Jurkat, Clone E6-1 (cell line): ENCODE data around the gene E2F6.
"Not testable (repeated sequence)": the region's sequence is repeated elsewhere in the genome, so short reads cannot be mapped to it uniquely, and the experiment has no call there.

Experiments
- DNase-seq: peaks from one replicate; pipeline ENCODE4 v3.0.0-alpha.2; 2011; ENCODE audit warnings: low read depth, low spot score
- H3K4me3 ChIP-seq: 2 replicates; pipeline ENCODE4 v1.5.1; 2011; ENCODE audit warnings: mild to moderate bottlenecking, low read length, control low read depth, moderate library complexity

The E2F6 gene

GRCh38 chr2:11421863-11422490, 44.0 kb downstream of the E2F6 start:
- no peak overlapping the region for H3K4me3 ChIP-seq
- DNase-seq: no peak

- DNase-seq: no peak
- H3K4me3 ChIP-seq: no peak overlapping the region
These were observed 45.3 kb downstream of the E2F6 start for GRCh38 chr2:11420671-11421070.

- DNase-seq: no peak
- H3K4me3 ChIP-seq: no peak overlapping the region
These were observed 45.8 kb downstream of the E2F6 start for GRCh38 chr2:11420190-11420589.

- no peak for DNase-seq
- no peak overlapping the region for H3K4me3 ChIP-seq
These were observed 46.2 kb downstream of the E2F6 start for GRCh38 chr2:11419781-11420180.

- DNase-seq: peak; percentile 20
- H3K4me3 ChIP-seq: no peak overlapping the region
These were observed 47.9 kb downstream of the E2F6 start for GRCh38 chr2:11417946-11418585.

- DNase-seq: no peak
- no peak overlapping the region for H3K4me3 ChIP-seq
These were observed 49.0 kb downstream of the E2F6 start for GRCh38 chr2:11416931-11417330.

GRCh38 chr2:11416186-11416585, 49.8 kb downstream of the E2F6 start:
- DNase-seq: no peak
- H3K4me3 ChIP-seq: no peak overlapping the region

- no peak for DNase-seq
- H3K4me3 ChIP-seq: no peak overlapping the region
These were observed 51.4 kb downstream of the E2F6 start for GRCh38 chr2:11414372-11415124.

- H3K4me3 ChIP-seq: no peak overlapping the region
- DNase-seq: no peak
These were observed 53.5 kb downstream of the E2F6 start for GRCh38 chr2:11412449-11412810.

GRCh38 chr2:11411768-11412448, 54.1 kb downstream of the E2F6 start:
- no peak overlapping the region for H3K4me3 ChIP-seq
- no peak for DNase-seq

- DNase-seq: no peak
- no peak overlapping the region for H3K4me3 ChIP-seq
These were observed 54.7 kb downstream of the E2F6 start for GRCh38 chr2:11411244-11411643.

- H3K4me3 ChIP-seq: no peak overlapping the region
- no peak for DNase-seq
These were observed 55.9 kb downstream of the E2F6 start for GRCh38 chr2:11410101-11410500.

GRCh38 chr2:11409572-11409959, 56.4 kb downstream of the E2F6 start:
- H3K4me3 ChIP-seq: no peak overlapping the region

GRCh38 chr2:11408959-11409571, 56.9 kb downstream of the E2F6 start:
- no peak overlapping the region for H3K4me3 ChIP-seq
- DNase-seq: no peak

More at GRCh38 chr2:11409572-11409959, 56.4 kb downstream of the E2F6 start:
- DNase-seq: no peak

GRCh38 chr2:11407413-11407812, 58.5 kb downstream of the E2F6 start:
- no peak overlapping the region for H3K4me3 ChIP-seq
- DNase-seq: no peak

GRCh38 chr2:11406958-11407381, 59.0 kb downstream of the E2F6 start:
- H3K4me3 ChIP-seq: no peak overlapping the region
- peak; percentile 4 for DNase-seq

GRCh38 chr2:11406267-11406957, 59.5 kb downstream of the E2F6 start:
- DNase-seq: no peak
- no peak overlapping the region for H3K4me3 ChIP-seq

GRCh38 chr2:11405599-11406266, 60.2 kb downstream of the E2F6 start:
- no peak overlapping the region for H3K4me3 ChIP-seq
- DNase-seq: no peak

GRCh38 chr2:11405074-11405406, 60.9 kb downstream of the E2F6 start:
- DNase-seq, H3K4me3 ChIP-seq: not testable (repeated sequence)
